ENCODE measurements around the gene LIPG.

- TF ChIP-seq STAG1 (CRISPR knock-in tag; IDR thresholded peaks at IDR 0.05; ENCODE audit: borderline replicate concordance) (no peak), TCF7L2 (IDR thresholded peaks at IDR 0.05; ENCODE audit: low read depth, low read length) (no peak), ZNF395 (CRISPR knock-in tag; IDR thresholded peaks at IDR 0.05) (no peak), CTCF (IDR thresholded peaks at IDR 0.05 in 2 of 3, conservative IDR thresholded peaks at IDR 0.05 in 1 of 3; ENCODE audit: insufficient read depth in 2 of 3, low read depth in 1 of 3, low read length in 3 of 3) (no peak), ZBTB7A (IDR thresholded peaks at IDR 0.05; ENCODE audit: borderline replicate concordance, control insufficient read depth, low read depth, low read length) (no peak), POLR2AphosphoS2 (IDR thresholded peaks at IDR 0.05; ENCODE audit: low read length) (no peak), ERF (CRISPR knock-in tag; IDR thresholded peaks at IDR 0.05) (no peak), WHSC1 (IDR thresholded peaks at IDR 0.05; ENCODE audit: low read length) (no peak), POLR2A (conservative IDR thresholded peaks at IDR 0.05) (no peak), EP300 (IDR thresholded peaks at IDR 0.05; ENCODE audit: low read length) (no peak)
Observed at GRCh38 chr18:49611316-49611715, 49.5 kb downstream of the LIPG start.

Measured in K562 (cell line).